Activated T-cell treated with anti-CD3 and anti-CD28 coated beads for 48 hours (primary cell): ENCODE results near the gene ANKUB1.

ENCODE experiments used
- DNase-seq: peaks from one replicate; pipeline ENCODE4 v3.0.0-alpha.2; 2020; ENCODE audit warnings: low read depth

ANKUB1 gene

GRCh38 chr3:149809699-149810098 lies 17.3 kb upstream of the ANKUB1 start:
- DNase-seq = no peak

- DNase-seq = peak; percentile 37
These were observed 16.0 kb upstream of the ANKUB1 start for GRCh38 chr3:149808209-149808829.

- no peak for DNase-seq
These were observed 13.9 kb upstream of the ANKUB1 start for GRCh38 chr3:149806171-149806778.

GRCh38 chr3:149801639-149802038 lies 9.3 kb upstream of the ANKUB1 start:
- DNase-seq = no peak

GRCh38 chr3:149801195-149801594 lies 8.8 kb upstream of the ANKUB1 start:
- no peak for DNase-seq

GRCh38 chr3:149800693-149801092 lies 8.3 kb upstream of the ANKUB1 start:
- no peak for DNase-seq

GRCh38 chr3:149796026-149796425 lies 3.7 kb upstream of the ANKUB1 start:
- DNase-seq = no peak

GRCh38 chr3:149790698-149791097 lies 1.7 kb downstream of the ANKUB1 start:
- DNase-seq = no peak

GRCh38 chr3:149790268-149790667 lies 2.1 kb downstream of the ANKUB1 start:
- DNase-seq = no peak

GRCh38 chr3:149784064-149784704 lies 8.2 kb downstream of the ANKUB1 start:
- no peak for DNase-seq

GRCh38 chr3:149783576-149783975 lies 8.8 kb downstream of the ANKUB1 start:
- DNase-seq = no peak

GRCh38 chr3:149781741-149782140 lies 10.6 kb downstream of the ANKUB1 start:
- DNase-seq = no peak

- no peak for DNase-seq
These were observed 11.1 kb downstream of the ANKUB1 start for GRCh38 chr3:149781211-149781610.

- DNase-seq = no peak
These were observed 14.7 kb downstream of the ANKUB1 start for GRCh38 chr3:149777414-149778214.

GRCh38 chr3:149776170-149776569 lies 16.2 kb downstream of the ANKUB1 start:
- no peak for DNase-seq

- no peak for DNase-seq
These were observed 19.5 kb downstream of the ANKUB1 start for GRCh38 chr3:149772861-149773260.

GRCh38 chr3:149771652-149772271 lies 20.6 kb downstream of the ANKUB1 start:
- DNase-seq = peak; percentile 12

GRCh38 chr3:149770246-149770645 lies 22.1 kb downstream of the ANKUB1 start:
- no peak for DNase-seq

GRCh38 chr3:149768704-149769103 lies 23.6 kb downstream of the ANKUB1 start:
- DNase-seq = no peak

- DNase-seq = no peak
These were observed 24.6 kb downstream of the ANKUB1 start for GRCh38 chr3:149767720-149768119.

GRCh38 chr3:149765762-149766334 lies 26.5 kb downstream of the ANKUB1 start:
- DNase-seq = no peak

GRCh38 chr3:149764302-149764701 lies 28.1 kb downstream of the ANKUB1 start:
- no peak for DNase-seq
